ENCODE data around the gene OR2G2.

DNA sequence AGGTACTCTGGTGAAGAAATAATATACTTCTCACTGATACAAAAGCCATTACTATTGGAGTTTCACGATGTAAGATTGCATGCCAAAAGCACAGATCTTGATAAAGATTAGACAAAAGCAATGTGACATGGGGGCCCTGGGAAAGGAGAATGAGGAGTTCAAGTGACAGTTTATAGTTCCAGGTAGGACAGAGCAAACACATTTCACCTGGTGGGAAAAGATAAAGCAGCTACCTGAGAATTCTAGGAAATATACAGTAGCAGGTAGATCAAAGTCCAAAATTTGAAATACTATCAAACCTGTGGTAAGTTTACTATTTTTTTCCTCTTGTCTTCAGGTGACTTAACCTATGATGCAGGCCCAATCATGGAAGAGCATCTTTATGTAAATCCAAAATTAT, 25.2 kb downstream of the OR2G2 start:
- TF ChIP-seq REST (IDR thresholded peaks at IDR 0.05; ENCODE audit: low read depth) (no peak), RAD21 (IDR thresholded peaks at IDR 0.05; ENCODE audit: low read depth) (no peak), EP300 (IDR thresholded peaks at IDR 0.05; ENCODE audit: borderline replicate concordance) (no peak), YY1 (IDR thresholded peaks at IDR 0.05; ENCODE audit: low read depth) (no peak)
